Neural crest cell (in vitro differentiated cells): ENCODE measurements around the gene BEND5. TPM values are rescaled to one million over a fixed set of nuclear protein-coding genes. Genes with fewer than 3 reads are reported as not detected.

Experiments
- DNase-seq: peaks from one replicate; pipeline ENCODE4 v3.0.0; 2021; ENCODE audit warnings: low read depth, mixed read lengths, low spot score
- H3K27ac Mint-ChIP-seq: one replicate; pipeline ENCODE4 v1.8.0; 2021; ENCODE audit warnings: mild to moderate bottlenecking, mixed read lengths; ENCODE audit not compliant: unreplicated experiment
- H3K27me3 Mint-ChIP-seq: 2 replicates; pipeline ENCODE4 v1.8.0; 2021; ENCODE audit warnings: low read depth, mild to moderate bottlenecking, mixed read lengths
- H3K36me3 Mint-ChIP-seq: 2 replicates; pipeline ENCODE4 v1.8.0; 2021; ENCODE audit warnings: low read depth, mild to moderate bottlenecking, mixed read lengths
- H3K4me1 Mint-ChIP-seq: 2 replicates; pipeline ENCODE4 v1.8.0; 2021; ENCODE audit warnings: mixed read lengths
- H3K4me3 Mint-ChIP-seq: one replicate; pipeline ENCODE4 v1.8.0; 2021; ENCODE audit warnings: mild to moderate bottlenecking, mixed read lengths
- H3K9me3 Mint-ChIP-seq: 2 replicates; pipeline ENCODE4 v1.8.0; 2021; ENCODE audit warnings: mixed read lengths
- long read RNA-seq: library from polyadenylated mRNA; unstranded; transcript quantifications from one replicate; pipeline ENCODE4 v2.0.0, GENCODE V29; 2020
- total RNA-seq: library from RNA; stranded (reverse); gene quantifications from 2 replicates; pipeline ENCODE4 v1.2.1, GENCODE V29; 2021
- TF ChIP-seq, protein P1 (sequence below): fragments of 200-600 bp; sonication (generic); conservative IDR thresholded peaks from 2 replicates; pipeline ENCODE4 v1.5.0; 2021; ENCODE audit warnings: antibody characterized with exemption, mild to moderate bottlenecking

Gene BEND5, protein sequence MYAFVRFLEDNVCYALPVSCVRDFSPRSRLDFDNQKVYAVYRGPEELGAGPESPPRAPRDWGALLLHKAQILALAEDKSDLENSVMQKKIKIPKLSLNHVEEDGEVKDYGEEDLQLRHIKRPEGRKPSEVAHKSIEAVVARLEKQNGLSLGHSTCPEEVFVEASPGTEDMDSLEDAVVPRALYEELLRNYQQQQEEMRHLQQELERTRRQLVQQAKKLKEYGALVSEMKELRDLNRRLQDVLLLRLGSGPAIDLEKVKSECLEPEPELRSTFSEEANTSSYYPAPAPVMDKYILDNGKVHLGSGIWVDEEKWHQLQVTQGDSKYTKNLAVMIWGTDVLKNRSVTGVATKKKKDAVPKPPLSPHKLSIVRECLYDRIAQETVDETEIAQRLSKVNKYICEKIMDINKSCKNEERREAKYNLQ
- total RNA-seq: 18.0 and 18.2 TPM in 2 replicates
- long read RNA-seq, transcript BEND5-202 (6 exons, 1,465 nt): minor isoform, 5 of 19 reads
- long read RNA-seq, transcript BEND5-201 (6 exons, 1,716 nt): major isoform, 7 of 19 reads
- long read RNA-seq, partial matches to known transcripts: 1 of 19 reads
- long read RNA-seq, other reads (novel, unspliced or antisense): 6 of 19 reads

DNA sequence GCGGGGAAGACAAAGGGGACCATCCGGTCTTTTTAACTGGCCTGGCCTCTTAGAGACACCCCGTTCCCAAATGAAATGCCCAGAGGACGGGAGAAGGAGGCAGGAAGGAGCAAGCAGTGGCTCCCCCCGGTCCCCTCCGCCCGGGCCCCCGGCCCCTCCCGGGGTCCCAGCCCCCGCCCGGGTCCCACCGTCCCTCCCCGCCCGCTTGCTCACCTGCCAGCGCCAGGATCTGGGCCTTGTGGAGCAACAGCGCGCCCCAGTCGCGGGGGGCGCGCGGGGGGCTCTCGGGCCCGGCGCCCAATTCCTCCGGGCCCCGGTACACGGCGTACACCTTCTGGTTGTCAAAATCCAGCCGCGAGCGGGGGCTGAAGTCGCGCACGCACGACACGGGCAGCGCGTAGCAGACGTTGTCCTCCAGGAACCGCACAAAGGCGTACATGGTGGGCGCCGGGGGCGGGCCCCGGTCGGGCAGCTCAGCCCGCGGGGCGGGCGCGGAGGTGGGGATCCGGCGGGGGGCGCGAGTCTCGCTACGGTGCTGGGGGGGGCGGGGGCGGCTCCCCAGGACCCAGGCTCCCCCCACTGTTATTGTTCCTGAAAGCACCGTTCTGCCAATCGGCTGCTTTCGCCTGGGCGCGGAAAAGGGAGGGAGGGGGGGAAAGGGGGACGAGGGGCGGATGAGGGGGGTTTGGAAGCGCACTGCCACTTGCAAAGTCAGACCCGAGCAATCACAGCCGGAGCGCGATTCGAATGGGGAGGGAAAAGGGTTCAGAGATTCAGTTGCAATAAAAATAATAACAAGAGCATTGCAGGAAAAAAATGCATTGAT is at the start of gene BEND5:
TSS of gene BEND5 (minus strand) at position 499 of the 826 bp plus-strand sequence. CDS start at position 439, 60 bp downstream.
- TF ChIP-seq, protein P1, sequence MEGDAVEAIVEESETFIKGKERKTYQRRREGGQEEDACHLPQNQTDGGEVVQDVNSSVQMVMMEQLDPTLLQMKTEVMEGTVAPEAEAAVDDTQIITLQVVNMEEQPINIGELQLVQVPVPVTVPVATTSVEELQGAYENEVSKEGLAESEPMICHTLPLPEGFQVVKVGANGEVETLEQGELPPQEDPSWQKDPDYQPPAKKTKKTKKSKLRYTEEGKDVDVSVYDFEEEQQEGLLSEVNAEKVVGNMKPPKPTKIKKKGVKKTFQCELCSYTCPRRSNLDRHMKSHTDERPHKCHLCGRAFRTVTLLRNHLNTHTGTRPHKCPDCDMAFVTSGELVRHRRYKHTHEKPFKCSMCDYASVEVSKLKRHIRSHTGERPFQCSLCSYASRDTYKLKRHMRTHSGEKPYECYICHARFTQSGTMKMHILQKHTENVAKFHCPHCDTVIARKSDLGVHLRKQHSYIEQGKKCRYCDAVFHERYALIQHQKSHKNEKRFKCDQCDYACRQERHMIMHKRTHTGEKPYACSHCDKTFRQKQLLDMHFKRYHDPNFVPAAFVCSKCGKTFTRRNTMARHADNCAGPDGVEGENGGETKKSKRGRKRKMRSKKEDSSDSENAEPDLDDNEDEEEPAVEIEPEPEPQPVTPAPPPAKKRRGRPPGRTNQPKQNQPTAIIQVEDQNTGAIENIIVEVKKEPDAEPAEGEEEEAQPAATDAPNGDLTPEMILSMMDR: no peak
- H3K9me3 Mint-ChIP-seq: no peaks in the 10 kb centered on the region
- H3K27ac Mint-ChIP-seq: peak within 1 kb of the TSS; percentile 91
- DNase-seq: peak; percentile 57
- H3K4me3 Mint-ChIP-seq: peak within 1 kb of the TSS; percentile 97
- H3K27me3 Mint-ChIP-seq: peaks cover 22% of the 10 kb centered on the region
- peaks cover 10% of the 10 kb centered on the region for H3K36me3 Mint-ChIP-seq
- peaks cover 19% of the 10 kb centered on the region for H3K4me1 Mint-ChIP-seq

DNA sequence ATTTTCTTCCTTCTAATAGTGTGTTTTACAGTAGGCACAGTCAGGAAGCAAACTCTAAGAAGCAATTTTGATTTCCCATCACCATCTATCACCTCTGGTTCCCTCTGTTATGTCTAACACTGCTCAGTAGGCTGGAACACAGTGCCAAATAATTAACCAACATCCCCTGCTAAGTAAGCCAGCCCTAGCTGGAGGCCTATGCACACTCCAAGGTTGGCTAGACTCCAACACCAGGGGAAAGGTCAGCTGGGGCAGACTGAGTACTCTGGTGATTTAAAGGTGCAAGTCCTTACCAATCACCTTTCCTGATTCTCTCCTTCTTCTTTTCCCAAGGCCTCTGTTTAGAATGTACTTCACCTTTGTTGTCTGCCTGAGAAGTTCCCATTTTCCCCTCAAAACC is 46.5 kb upstream of the BEND5 start:
- peaks cover 63% of the 10 kb centered on the region for H3K27me3 Mint-ChIP-seq
- H3K27ac Mint-ChIP-seq: no peak overlapping the region
- no peaks in the 10 kb centered on the region for H3K9me3 Mint-ChIP-seq

DNA sequence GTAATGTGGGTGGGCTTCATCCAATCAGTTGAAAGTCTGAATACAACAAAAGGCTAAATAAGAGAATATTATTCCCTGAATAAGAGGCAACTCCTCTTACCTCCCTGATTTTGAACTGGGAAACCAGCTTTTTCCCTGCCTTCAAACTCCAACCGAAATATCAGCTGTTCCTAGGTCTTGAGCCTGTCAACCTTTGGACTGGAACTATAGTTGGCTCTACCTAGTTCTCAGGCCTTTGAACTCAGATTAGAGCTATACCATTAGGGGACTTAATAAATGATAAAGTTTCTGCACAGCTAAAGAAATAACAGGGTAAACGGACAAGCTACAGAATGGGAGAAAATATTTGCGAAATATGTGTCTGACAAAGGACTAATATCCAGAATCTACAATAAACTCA is 43.8 kb upstream of the BEND5 start:
- H3K27me3 Mint-ChIP-seq: peaks cover 46% of the 10 kb centered on the region
- H3K4me3 Mint-ChIP-seq: no peak overlapping the region
- no peak overlapping the region for H3K27ac Mint-ChIP-seq
- H3K36me3 Mint-ChIP-seq: no peaks in the 10 kb centered on the region
- H3K4me1 Mint-ChIP-seq: no peaks in the 10 kb centered on the region
- TF ChIP-seq, protein P1: no peak
- H3K9me3 Mint-ChIP-seq: no peaks in the 10 kb centered on the region
- DNase-seq: no peak

More for the DNA sequence above, 46.5 kb upstream of the BEND5 start:
- H3K4me3 Mint-ChIP-seq: no peak overlapping the region
- TF ChIP-seq, protein P1: no peak
- no peaks in the 10 kb centered on the region for H3K36me3 Mint-ChIP-seq
- no peaks in the 10 kb centered on the region for H3K4me1 Mint-ChIP-seq
- no peak for DNase-seq

DNA sequence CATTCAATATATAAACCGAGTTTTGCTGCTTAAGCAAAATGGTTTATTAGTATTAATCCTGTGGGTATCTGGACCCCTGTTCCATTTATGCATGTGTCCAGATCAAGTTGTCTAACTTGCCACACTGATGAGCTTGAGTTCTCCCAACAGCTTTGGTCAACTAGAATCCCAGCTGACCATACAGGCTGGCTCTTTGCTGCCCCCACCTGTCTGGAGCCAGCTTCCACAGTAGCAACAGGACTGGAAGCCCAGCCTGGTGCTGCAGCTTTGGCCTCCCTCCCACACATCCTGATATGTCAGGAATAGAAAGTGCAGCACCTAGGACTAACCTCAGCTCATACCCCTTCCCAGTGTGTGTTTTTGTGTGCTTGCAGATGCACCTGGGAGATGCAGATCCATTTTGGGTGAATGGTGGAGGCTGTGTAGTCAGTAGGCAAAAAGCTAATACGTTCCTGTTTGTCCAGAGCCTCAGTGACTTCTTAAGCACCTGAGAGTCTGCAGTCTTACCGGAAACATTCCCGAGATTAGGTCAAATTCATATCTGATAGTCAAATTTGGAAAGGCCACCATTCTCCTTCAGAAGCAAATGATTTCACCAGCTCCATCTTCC is 40.9 kb upstream of the BEND5 start:
- Mint-ChIP-seq H3K9me3 (no peaks in the 10 kb centered on the region), H3K36me3 (no peaks in the 10 kb centered on the region), H3K4me3 (no peak overlapping the region), H3K4me1 (no peaks in the 10 kb centered on the region), H3K27ac (no peak overlapping the region), H3K27me3 (peaks cover 36% of the 10 kb centered on the region)
- TF ChIP-seq, protein P1: peak; percentile 78
- peak; percentile 51 for DNase-seq

DNA sequence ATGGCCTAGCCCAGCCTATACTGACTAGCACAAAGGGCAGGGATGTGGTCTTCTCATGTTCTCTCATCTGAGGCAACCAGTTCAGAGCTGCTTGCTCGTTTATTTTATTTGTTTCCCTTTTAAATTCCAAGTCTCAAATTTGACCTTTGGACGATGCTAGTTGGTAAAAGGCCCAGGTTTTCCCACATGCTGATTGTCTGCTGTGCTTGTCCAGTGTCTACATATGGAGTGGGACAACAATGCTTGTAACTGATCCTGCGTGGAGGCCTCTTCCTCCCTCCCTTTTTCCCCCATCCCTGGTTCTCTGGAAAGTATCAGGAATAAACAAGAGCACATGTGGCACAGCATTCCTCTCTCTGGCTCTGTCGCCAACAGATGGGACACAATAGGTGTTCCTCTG is 34.0 kb upstream of the BEND5 start:
- Mint-ChIP-seq H3K4me1 (peaks cover 16% of the 10 kb centered on the region), H3K27ac (no peak overlapping the region), H3K27me3 (peaks cover 22% of the 10 kb centered on the region), H3K9me3 (peaks cover 3% of the 10 kb centered on the region), H3K4me3 (no peak overlapping the region), H3K36me3 (no peaks in the 10 kb centered on the region)
- TF ChIP-seq, protein P1: no peak
- DNase-seq: no peak
